ENCODE measurements around the gene CTNNBIP1. TPM values are rescaled to one million over a fixed set of nuclear protein-coding genes. Genes with fewer than 3 reads are reported as not detected.
A peak's percentile ranks its signal among the peaks of the same experiment; 100 is the strongest.

Gene CTNNBIP1
- total RNA-seq, 2 donors from 2014 or later = 25.7 to 30.9 TPM

DNA sequence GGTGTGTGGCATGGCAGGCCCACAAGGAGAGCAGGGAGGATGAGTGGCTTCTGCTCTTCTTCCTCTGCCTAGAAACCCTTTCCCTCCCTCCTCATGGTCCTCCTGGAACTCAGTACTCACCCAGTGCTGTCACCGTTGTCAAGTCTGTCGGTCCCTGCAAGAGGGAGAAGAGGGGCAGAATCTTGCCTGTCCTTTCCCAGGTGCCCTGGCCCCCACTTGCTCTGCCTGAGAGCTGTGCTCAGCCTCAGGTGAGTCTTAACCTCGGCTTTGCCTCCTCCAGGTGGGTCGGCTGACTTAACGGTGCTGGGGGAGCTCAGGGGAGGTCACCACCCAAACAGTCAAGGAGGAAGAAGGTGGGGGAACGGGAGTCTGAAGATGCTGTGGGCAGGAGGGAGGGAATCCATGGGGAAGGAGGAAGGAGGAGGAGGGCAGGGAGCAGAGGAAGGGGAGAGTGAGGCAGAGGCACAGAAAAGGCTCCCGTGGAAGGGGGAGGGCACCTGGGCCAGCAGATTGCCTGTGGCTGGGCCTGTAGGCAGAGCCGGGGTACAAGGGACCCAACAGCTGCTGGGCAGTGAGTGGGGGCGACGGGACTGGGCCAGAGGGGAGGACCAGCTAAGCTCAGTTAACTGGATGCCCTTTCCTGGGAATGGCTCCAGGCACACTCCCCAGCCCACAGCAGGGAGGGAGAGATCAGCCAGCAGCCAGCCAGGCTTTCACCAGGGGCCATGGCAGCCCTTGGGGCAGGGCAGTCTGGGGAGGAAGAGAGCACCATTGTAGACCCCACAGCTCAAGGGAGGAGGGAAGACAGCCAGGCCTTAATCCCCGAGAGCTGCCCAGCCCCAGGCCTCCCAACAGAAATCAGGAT lies 26.3 kb downstream of the CTNNBIP1 start:
- no peak for DNase-seq
- intact Hi-C loops (cut with DNase I, micrococcal nuclease) = no loop called here
- ATAC-seq = no peak

DNA sequence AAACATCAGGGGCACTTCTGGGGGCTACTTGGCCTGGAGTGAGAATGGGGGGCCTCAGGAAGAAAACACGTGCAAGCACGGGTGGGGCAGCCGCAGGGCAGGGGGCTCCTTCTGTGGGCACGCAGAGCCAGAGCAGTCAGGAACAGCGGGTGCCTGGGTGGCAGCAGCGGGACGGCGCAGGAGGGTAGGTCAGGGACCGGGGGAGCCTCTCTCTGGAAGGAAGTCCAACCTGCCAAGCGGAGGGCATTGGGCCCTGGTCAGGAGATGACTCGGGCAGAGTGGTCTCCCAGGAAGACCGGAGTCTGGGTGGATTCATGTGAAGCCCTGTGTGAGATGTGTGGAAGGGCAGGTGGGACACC lies 27.1 kb downstream of the CTNNBIP1 start:
- no peak for ATAC-seq
- DNase-seq = no peak

DNA sequence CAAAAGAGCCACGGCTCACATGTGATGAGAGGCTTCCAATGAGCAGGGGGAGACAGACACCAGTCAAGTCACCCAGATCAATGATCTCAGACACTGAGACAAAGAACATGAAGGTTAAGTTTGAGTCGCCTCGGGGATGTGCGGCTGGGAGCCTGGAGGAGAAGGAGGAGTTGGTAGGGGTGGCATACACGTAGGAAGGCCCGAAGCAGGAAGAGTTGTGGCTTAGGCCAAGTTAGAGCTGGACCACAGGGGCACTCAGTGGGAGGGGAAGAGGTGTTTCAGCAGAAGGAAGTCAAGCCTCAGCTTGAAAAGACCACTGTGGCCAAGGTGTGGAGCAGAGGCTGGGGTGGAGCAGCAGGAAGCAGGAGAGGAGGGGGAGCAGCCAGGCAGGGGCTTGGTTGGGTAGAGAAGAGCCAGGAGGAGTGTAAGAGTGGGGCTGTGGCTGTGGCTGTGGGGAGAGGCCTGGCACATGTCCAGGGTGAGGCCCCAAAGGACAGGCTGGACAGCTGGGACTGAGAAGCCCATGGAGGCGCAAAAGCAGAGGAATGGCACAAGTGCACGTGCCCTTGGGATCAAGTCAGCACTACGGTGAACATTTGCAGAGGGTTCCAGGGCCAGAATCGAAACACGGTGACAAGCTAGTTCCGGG lies 27.6 kb downstream of the CTNNBIP1 start:
- intact Hi-C loops (cut with DNase I, micrococcal nuclease) = no loop called here
- DNase-seq (no peak), ATAC-seq (no peak)

More for the DNA sequence above, 27.1 kb downstream of the CTNNBIP1 start:
- intact Hi-C loops (cut with DNase I, micrococcal nuclease) = no loop called here

DNA sequence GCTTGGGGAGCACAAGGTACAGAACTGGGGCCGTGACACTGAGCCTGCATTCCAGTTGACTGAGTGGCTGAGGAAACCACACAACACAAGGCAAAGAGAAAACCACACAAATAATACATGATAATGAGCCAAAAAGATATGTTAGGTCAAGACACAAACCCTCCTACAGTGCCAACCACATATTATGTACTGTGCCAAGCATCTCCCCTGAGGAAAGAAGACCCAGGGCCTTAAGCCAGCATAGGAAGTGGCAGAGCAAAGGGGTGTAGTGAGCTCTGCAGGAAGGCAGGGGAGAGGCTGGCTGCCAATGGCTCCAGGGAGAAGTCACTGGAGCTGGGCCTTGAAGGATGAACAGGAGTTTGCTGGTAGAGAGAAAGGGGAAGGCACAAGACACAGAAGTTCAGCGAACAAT lies 28.2 kb downstream of the CTNNBIP1 start:
- ATAC-seq = no peak
- intact Hi-C loops (cut with DNase I, micrococcal nuclease) = no loop called here

GRCh38 chr1:9878404-9878803 lies 31.7 kb downstream of the CTNNBIP1 start:
- intact Hi-C loops (cut with DNase I, micrococcal nuclease) = loop anchor here in 1 of 2 donors (5.0 kb wide), 1 partner anchor 64 kb away; the partner anchor contains the start of genes LZIC and NMNAT1
- DNase-seq (no peak), ATAC-seq (no peak)

More for the DNA sequence above, 28.2 kb downstream of the CTNNBIP1 start:
- no peak for DNase-seq

GRCh38 chr1:9877962-9878361 lies 32.1 kb downstream of the CTNNBIP1 start:
- ATAC-seq (peak; percentile 87), DNase-seq (peak; percentile 56 to 58)
- intact Hi-C loops (cut with DNase I, micrococcal nuclease) = loop anchor here in 1 of 2 donors (5.0 kb wide), 1 partner anchor 64 kb away; the partner anchor contains the start of genes LZIC and NMNAT1

GRCh38 chr1:9875636-9876000 lies 34.5 kb downstream of the CTNNBIP1 start:
- intact Hi-C loops (cut with DNase I, micrococcal nuclease) = loop anchor here in 1 of 2 donors (5.0 kb wide), 1 partner anchor 67 kb away; the partner anchor contains the start of genes LZIC and NMNAT1
- DNase-seq = no peak
- no peak for ATAC-seq

- ATAC-seq = peak; percentile 63
- intact Hi-C loops (cut with DNase I, micrococcal nuclease) = loop anchor here in 1 of 2 donors (5.0 kb wide), 1 partner anchor 67 kb away; the partner anchor contains the start of genes LZIC and NMNAT1
- peak; percentile 46 to 69 for DNase-seq
Observed at GRCh38 chr1:9874959-9875635, 35.0 kb downstream of the CTNNBIP1 start.

DNA sequence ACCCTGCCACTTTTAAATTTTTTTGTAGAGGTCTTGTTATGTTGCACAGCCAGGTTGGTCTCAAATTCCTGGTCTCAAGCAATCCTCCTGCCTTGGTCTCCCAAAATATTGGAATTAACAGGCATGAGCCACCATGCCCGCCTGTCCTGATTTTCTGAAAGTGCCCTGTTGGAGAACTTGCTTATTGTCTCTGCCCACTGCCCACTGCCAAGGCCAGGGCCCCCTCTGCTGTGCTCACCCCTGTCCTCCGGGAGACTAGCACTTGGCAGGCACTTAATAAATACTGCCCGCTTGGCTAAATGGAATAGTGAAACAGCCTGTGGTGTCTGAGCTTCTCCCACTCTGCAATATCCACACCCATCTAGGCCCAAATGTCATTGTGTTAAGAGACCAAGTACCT lies 35.7 kb downstream of the CTNNBIP1 start:
- DNase-seq = no peak
- no peak for ATAC-seq
- intact Hi-C loops (cut with DNase I, micrococcal nuclease) = no loop called here

DNA sequence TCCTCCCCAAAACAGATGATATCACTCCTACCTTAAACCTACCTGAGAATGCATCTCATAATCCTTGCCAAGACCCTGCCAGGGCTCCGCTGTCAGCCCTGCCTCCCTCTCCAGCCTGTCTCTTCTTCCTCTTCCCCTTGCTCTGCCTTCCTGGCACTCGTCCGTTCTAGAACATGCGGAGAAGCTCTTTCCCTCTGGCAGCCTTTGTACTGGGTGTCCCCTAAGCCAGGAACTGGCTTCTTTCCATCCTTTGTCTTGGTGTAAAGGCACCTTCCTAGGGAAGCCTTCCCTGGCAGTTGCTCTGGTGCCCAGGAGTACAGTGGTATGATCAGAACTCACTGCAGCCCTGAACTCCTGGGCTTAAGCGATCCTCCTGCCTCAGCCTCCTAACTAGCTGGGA lies 36.1 kb downstream of the CTNNBIP1 start:
- DNase-seq = no peak
- intact Hi-C loops (cut with DNase I, micrococcal nuclease) = no loop called here
- no peak for ATAC-seq

DNA sequence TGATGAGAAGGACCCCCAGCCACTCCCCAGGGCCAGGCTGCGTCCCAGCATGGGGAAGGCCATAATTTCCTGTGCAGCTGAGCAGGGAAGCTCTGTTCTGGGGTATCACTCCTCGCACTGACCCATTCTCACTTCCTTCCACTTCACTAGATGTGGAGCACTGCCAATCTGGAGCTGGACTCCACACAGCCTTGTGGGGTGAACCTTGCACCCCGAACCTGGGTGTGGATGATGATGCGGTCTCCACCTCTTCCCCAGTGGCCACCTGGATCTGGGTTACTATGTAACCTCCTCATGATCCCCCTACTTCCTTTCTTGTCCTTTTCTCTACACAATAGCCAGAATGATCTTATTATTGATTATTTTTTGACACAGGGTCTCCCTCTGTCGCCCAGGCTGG lies 36.7 kb downstream of the CTNNBIP1 start:
- peak; percentile 54 for ATAC-seq
- intact Hi-C loops (cut with DNase I, micrococcal nuclease) = no loop called here
- DNase-seq = peak in 1 of 2 donors; percentile 29

DNA sequence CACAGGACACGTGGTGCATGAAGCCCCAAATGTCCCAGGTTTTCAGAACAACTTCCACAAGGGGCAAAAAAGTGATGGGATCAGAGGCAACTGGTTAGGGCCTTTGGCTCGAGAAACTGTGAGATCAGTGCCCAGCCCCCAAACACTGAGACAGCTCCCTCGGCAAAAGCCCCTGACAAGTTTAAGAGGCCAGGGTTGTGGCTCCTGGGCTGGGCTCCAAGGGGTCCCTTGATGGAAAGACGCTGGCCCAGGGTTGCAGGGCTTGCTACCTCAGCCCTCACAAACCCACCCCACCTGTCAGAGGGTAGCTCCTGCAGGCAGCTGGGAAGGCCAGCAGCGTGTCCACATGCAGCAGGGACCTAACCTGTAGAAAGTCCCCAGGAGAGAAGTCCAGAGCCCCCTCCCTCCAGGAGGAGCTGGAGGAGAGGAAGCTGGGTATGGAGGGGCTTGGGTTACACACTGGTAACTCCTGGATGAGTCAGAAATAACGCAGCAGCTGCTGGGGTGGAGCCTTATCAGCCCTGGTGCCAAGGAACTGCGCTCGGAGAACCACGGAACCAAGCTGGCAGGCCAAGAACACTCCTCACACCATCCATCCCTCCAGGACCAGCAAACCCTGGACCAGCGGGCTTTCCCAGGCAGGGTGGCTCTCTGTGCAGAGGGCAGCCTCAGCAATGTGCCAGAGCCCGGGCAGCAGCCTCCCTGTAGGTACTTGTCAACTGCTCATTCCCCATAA lies 37.5 kb downstream of the CTNNBIP1 start:
- intact Hi-C loops (cut with DNase I, micrococcal nuclease) = no loop called here
- DNase-seq = no peak
- no peak for ATAC-seq

GRCh38 chr1:9871707-9872425 lies 38.2 kb downstream of the CTNNBIP1 start:
- ATAC-seq (no peak), DNase-seq (no peak)
- intact Hi-C loops (cut with DNase I, micrococcal nuclease) = no loop called here

- intact Hi-C loops (cut with DNase I, micrococcal nuclease) = no loop called here
- ATAC-seq (no peak), DNase-seq (no peak)
Observed at GRCh38 chr1:9871021-9871420, 39.0 kb downstream of the CTNNBIP1 start.

- no peak for ATAC-seq
- intact Hi-C loops (cut with DNase I, micrococcal nuclease) = no loop called here
- no peak for DNase-seq
Observed at GRCh38 chr1:9870572-9870971, 39.5 kb downstream of the CTNNBIP1 start.

- intact Hi-C loops (cut with DNase I, micrococcal nuclease) = loop anchor here (5.0 to 10.0 kb wide), 3 partner anchors 85 to 245 kb away; no protein-coding TSS in a partner anchor
- ATAC-seq (peak; percentile 61), DNase-seq (peak in 1 of 2 donors; percentile 32)
Observed at GRCh38 chr1:9869831-9870251, 40.2 kb downstream of the CTNNBIP1 start.

DNA sequence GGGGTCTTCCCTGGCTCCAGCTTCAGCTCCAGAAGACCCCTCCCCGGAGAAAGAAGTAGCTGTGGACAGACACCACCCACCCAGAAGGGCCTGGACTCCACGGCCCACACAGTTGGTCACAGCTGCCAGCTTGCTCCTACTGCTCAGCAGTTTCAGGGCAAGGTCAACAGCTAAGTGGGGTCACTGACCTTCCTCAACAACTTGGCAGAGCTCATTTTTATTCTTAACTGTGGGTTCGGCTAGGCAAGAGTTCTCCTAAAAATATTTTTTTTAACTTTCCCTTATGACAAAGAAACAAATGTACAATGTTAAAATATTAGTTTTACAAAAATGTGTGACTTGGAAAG lies 41.9 kb downstream of the CTNNBIP1 start:
- ATAC-seq (no peak), DNase-seq (no peak)
- intact Hi-C loops (cut with DNase I, micrococcal nuclease) = loop anchor here (5.0 to 10.0 kb wide), 3 partner anchors 83 to 243 kb away; no protein-coding TSS in a partner anchor
